ENCODE results near the gene CAPN5. TPM values are rescaled to one million over a fixed set of nuclear protein-coding genes. Genes with fewer than 3 reads are reported as not detected.

CAPN5 gene
- total RNA-seq, 1 donor from 2014 or later, result 7.9 TPM

GRCh38 chr11:77141475-77141874 is 74.7 kb downstream of the CAPN5 start:
- Histone ChIP-seq H3K27me3 (no peaks in the 10 kb centered on the region), H3K9me3 (no peaks in the 10 kb centered on the region), H3K4me3 (no peak overlapping the region), H3K27ac (no peak overlapping the region), H3K4me1 (no peaks in the 10 kb centered on the region), H3K36me3 (no peaks in the 10 kb centered on the region)
- intact Hi-C loops (cut with DNase I), result no loop called here
- TF ChIP-seq CTCF (IDR thresholded peaks at IDR 0.05), result no peak
- no peak for DNase-seq (ENCODE audit: low spot score in 2 of 2)

GRCh38 chr11:77142091-77142975 is 75.6 kb downstream of the CAPN5 start:
- no peaks in the 10 kb centered on the region for H3K4me1 ChIP-seq
- H3K27me3 ChIP-seq, result no peaks in the 10 kb centered on the region
- TF ChIP-seq CTCF (IDR thresholded peaks at IDR 0.05), result no peak
- H3K27ac ChIP-seq, result no peak overlapping the region
- no peak for DNase-seq (ENCODE audit: low spot score in 2 of 2)
- H3K9me3 ChIP-seq, result no peaks in the 10 kb centered on the region
- no peak overlapping the region for H3K4me3 ChIP-seq
- H3K36me3 ChIP-seq, result no peaks in the 10 kb centered on the region
- intact Hi-C loops (cut with DNase I), result no loop called here

- intact Hi-C loops (cut with DNase I), result no loop called here
- Histone ChIP-seq H3K4me1 (no peaks in the 10 kb centered on the region), H3K4me3 (no peak overlapping the region), H3K9me3 (no peaks in the 10 kb centered on the region), H3K27ac (no peak overlapping the region), H3K36me3 (no peaks in the 10 kb centered on the region), H3K27me3 (no peaks in the 10 kb centered on the region)
- DNase-seq (ENCODE audit: low spot score in 2 of 2), result no peak
- TF ChIP-seq CTCF (IDR thresholded peaks at IDR 0.05), result no peak
These were observed 76.7 kb downstream of the CAPN5 start for GRCh38 chr11:77143405-77144020.

- no peaks in the 10 kb centered on the region for H3K27me3 ChIP-seq
- no peak overlapping the region for H3K27ac ChIP-seq
- intact Hi-C loops (cut with DNase I), result no loop called here
These were observed 77.6 kb downstream of the CAPN5 start for GRCh38 chr11:77144196-77144856.

More at GRCh38 chr11:77144196-77144856, 77.6 kb downstream of the CAPN5 start:
- Histone ChIP-seq H3K4me3 (no peak overlapping the region), H3K4me1 (no peaks in the 10 kb centered on the region), H3K36me3 (no peaks in the 10 kb centered on the region), H3K9me3 (no peaks in the 10 kb centered on the region)
- DNase-seq (ENCODE audit: low spot score in 2 of 2), result no peak
- no peak for TF ChIP-seq CTCF (IDR thresholded peaks at IDR 0.05)

Measured in ascending aorta (tissue), 2 donors.